H1 (cell line): ENCODE results near the gene LIPE. TPM values are rescaled to one million over a fixed set of nuclear protein-coding genes. Genes with fewer than 3 reads are reported as not detected.

Experiments used
- CTCF ChIA-PET: fragments of 300-600 bp; sonication (Branson Sonifier 250); formaldehyde crosslinking; loops from one replicate; lab custom pipeline; 2021; ENCODE audit not compliant: partially characterized antibody; lab: Charles Lee
- POLR2A ChIA-PET: fragments of 300-600 bp; sonication (Branson Sonifier 250); formaldehyde crosslinking; loops from one replicate; lab custom pipeline; 2021; ENCODE audit warnings: inconsistent platforms; ENCODE audit not compliant: partially characterized antibody; lab: Charles Lee
- DNase-seq, 2 experiments: peaks; one replicate each; pipeline versions ENCODE4 v3.0.0 to v3.0.0-alpha.2; 2010 to 2022; ENCODE audit warnings: low spot score in 2 of 2, low read depth in 1 of 2, mixed read lengths in 1 of 2
- FAIRE-seq: peaks from 2 replicates; lab custom pipeline; 2011; peaks lifted over from hg19 to GRCh38; lab: Jason Lieb, UNC
- H2AFZ ChIP-seq: 2 replicates; pipeline ENCODE4 v1.8.1; 2012; ENCODE audit warnings: low read length, inconsistent platforms
- H2AK5ac ChIP-seq: 2 replicates; pipeline ENCODE4 v1.6.1; 2013; ENCODE audit warnings: low read depth, low read length
- H2BK120ac ChIP-seq: replicated peaks from 2 replicates; pipeline ENCODE3; 2013; ENCODE audit warnings: low read depth, low read length, inconsistent platforms
- H2BK12ac ChIP-seq: 2 replicates; pipeline ENCODE4 v1.6.1; 2013; ENCODE audit warnings: low read depth, low read length
- H2BK15ac ChIP-seq: 2 replicates; pipeline ENCODE4 v1.6.1; 2013; ENCODE audit warnings: low read length
- H2BK20ac ChIP-seq: 2 replicates; pipeline ENCODE4 v1.6.1; 2013; ENCODE audit warnings: low read length
- H2BK5ac ChIP-seq: 2 replicates; pipeline ENCODE4 v1.6.1; 2013; ENCODE audit warnings: low read depth, low read length
- H3K14ac ChIP-seq: 2 replicates; pipeline ENCODE4 v1.6.1; 2013; ENCODE audit warnings: inconsistent platforms; ENCODE audit not compliant: insufficient read length
- H3K18ac ChIP-seq: 2 replicates; pipeline ENCODE4 v1.6.1; 2013; ENCODE audit warnings: low read length; ENCODE audit errors: extremely low read depth
- H3K23ac ChIP-seq: 2 replicates; pipeline ENCODE4 v1.6.1; 2013; ENCODE audit warnings: inconsistent platforms; ENCODE audit not compliant: insufficient read length
- H3K23me2 ChIP-seq: 2 replicates; pipeline ENCODE4 v1.6.1; 2013; ENCODE audit warnings: low read depth, low read length
- H3K27ac ChIP-seq: 2 replicates; pipeline ENCODE4 v1.6.1; 2011; ENCODE audit warnings: low read depth, low read length, inconsistent platforms
- H3K27me3 ChIP-seq, 4 experiments: replicated peaks in 1 of 4; 1 replicate in 1 of 4; 2 replicates in 3 of 4; pipeline versions ENCODE4 v1.6.1 to v1.8.1; 2011 to 2013; ENCODE audit warnings: low read length in 3 of 4, mild to moderate bottlenecking in 3 of 4, inconsistent platforms in 2 of 4, mixed read lengths in 2 of 4, moderate library complexity in 1 of 4; ENCODE audit not compliant: control insufficient read depth in 3 of 4, insufficient read depth in 3 of 4; ENCODE audit errors: extremely low read depth in 1 of 4
- H3K36me3 ChIP-seq, 4 experiments: 2 replicates each; pipeline versions ENCODE4 v1.6.1 to v1.8.1; 2011 to 2013; ENCODE audit warnings: mild to moderate bottlenecking in 4 of 4, low read length in 3 of 4, moderate library complexity in 2 of 4, control low read depth in 1 of 4, inconsistent platforms in 1 of 4; ENCODE audit not compliant: insufficient read depth in 4 of 4, control insufficient read depth in 2 of 4
- H3K4ac ChIP-seq: replicated peaks from 2 replicates; pipeline ENCODE3; 2013; ENCODE audit warnings: low read length, low read depth, mixed read lengths, inconsistent platforms; ENCODE audit not compliant: insufficient read length
- H3K4me1 ChIP-seq, 4 experiments: replicated peaks in 1 of 4; 1 replicate in 1 of 4; 2 replicates in 3 of 4; pipeline versions ENCODE4 v1.6.1 to v1.8.1; 2011 to 2013; ENCODE audit warnings: low read length in 3 of 4, inconsistent platforms in 2 of 4, mixed read lengths in 1 of 4; ENCODE audit not compliant: insufficient read depth in 4 of 4, control insufficient read depth in 3 of 4
- H3K4me2 ChIP-seq, 2 experiments: 2 replicates each; pipeline versions ENCODE4 v1.6.1 to v1.8.1; 2011 to 2013; ENCODE audit warnings: low read depth in 2 of 2, low read length in 2 of 2, control low read depth in 1 of 2, inconsistent platforms in 1 of 2, mild to moderate bottlenecking in 1 of 2; ENCODE audit not compliant: insufficient read depth in 1 of 2
- H3K4me3 ChIP-seq, 4 experiments: fragments of 200-600, 300-600 bp in 1 of 4; sonication (generic), shearing (Covaris generic), sonication (Bioruptor Twin) in 1 of 4; 2 replicates each; pipeline versions ENCODE4 v1.5.1 to v1.8.1; 2011 to 2016; ENCODE audit warnings: low read length in 4 of 4, low read depth in 3 of 4, control low read depth in 2 of 4, inconsistent platforms in 2 of 4, mild to moderate bottlenecking in 2 of 4, mixed read lengths in 1 of 4, moderate library complexity in 1 of 4; ENCODE audit not compliant: insufficient read depth in 2 of 4; ENCODE audit errors: extremely low read depth in 1 of 4
- H3K56ac ChIP-seq: replicated peaks from 2 replicates; pipeline ENCODE3; 2013; ENCODE audit warnings: low read depth, mild to moderate bottlenecking, mixed read lengths, low read length, inconsistent platforms; ENCODE audit not compliant: insufficient read length
- H3K79me1 ChIP-seq: 2 replicates; pipeline ENCODE4 v1.6.1; 2013; ENCODE audit warnings: low read depth, low read length, control low read depth
- H3K79me2 ChIP-seq, 2 experiments: 2 replicates each; pipeline versions ENCODE4 v1.6.1 to v1.8.1; 2012 to 2013; ENCODE audit warnings: low read length in 2 of 2, mild to moderate bottlenecking in 2 of 2, inconsistent platforms in 1 of 2; ENCODE audit not compliant: insufficient read depth in 2 of 2, control insufficient read depth in 1 of 2
- H3K9ac ChIP-seq, 4 experiments: replicated peaks in 1 of 4; 1 replicate in 1 of 4; 2 replicates in 3 of 4; pipeline versions ENCODE4 v1.6.1 to v1.8.1; 2011 to 2013; ENCODE audit warnings: low read depth in 3 of 4, low read length in 3 of 4, control low read depth in 2 of 4, mild to moderate bottlenecking in 2 of 4, moderate library complexity in 2 of 4, inconsistent platforms in 1 of 4; ENCODE audit errors: extremely low read depth in 1 of 4
- H3K9me3 ChIP-seq, 2 experiments: 2 replicates each; pipeline versions ENCODE4 v1.6.1 to v1.8.1; 2012 to 2013; ENCODE audit warnings: mild to moderate bottlenecking in 2 of 2, moderate library complexity in 2 of 2, control low read depth in 1 of 2, inconsistent platforms in 1 of 2, low read depth in 1 of 2, low read length in 1 of 2, mixed read lengths in 1 of 2; ENCODE audit not compliant: insufficient read depth in 2 of 2
- H4K20me1 ChIP-seq, 2 experiments: replicated peaks in 1 of 2; 2 replicates each; pipeline versions ENCODE3 to v1.8.1; 2011 to 2013; ENCODE audit warnings: inconsistent platforms in 2 of 2, low read length in 2 of 2, mild to moderate bottlenecking in 1 of 2; ENCODE audit not compliant: insufficient read depth in 2 of 2, control insufficient read depth in 1 of 2
- H4K5ac ChIP-seq: 2 replicates; pipeline ENCODE4 v1.6.1; 2013; ENCODE audit warnings: low read length, low read depth, mixed read lengths, inconsistent platforms; ENCODE audit not compliant: insufficient read length
- H4K8ac ChIP-seq: 2 replicates; pipeline ENCODE4 v1.8.0; 2013; ENCODE audit warnings: mild to moderate bottlenecking, moderate library complexity, low read length, inconsistent platforms; ENCODE audit not compliant: insufficient read depth; ENCODE audit errors: extremely low read depth
- H4K91ac ChIP-seq: replicated peaks from 2 replicates; pipeline ENCODE3; 2013; ENCODE audit warnings: low read length, mixed read lengths, inconsistent platforms; ENCODE audit not compliant: insufficient read length
- CBX8 ChIP-seq: fragments of 300-800, 300-1000 bp; sonication (generic); IDR thresholded peaks from 2 replicates; pipeline ENCODE4 v1.7.1; 2016; ENCODE audit warnings: low read depth, low read length, borderline replicate concordance
- SIX5 ChIP-seq: IDR thresholded peaks from 2 replicates; pipeline ENCODE4 v1.6.1; 2011; ENCODE audit warnings: mild to moderate bottlenecking, low read depth, low read length
- SP4 ChIP-seq: IDR thresholded peaks from 2 replicates; pipeline ENCODE4 v1.6.1; 2012; ENCODE audit warnings: low read length, inconsistent platforms
- SRF ChIP-seq: IDR thresholded peaks from 2 replicates; pipeline ENCODE4 v1.6.1; 2011; ENCODE audit warnings: mild to moderate bottlenecking, low read depth, low read length, moderate library complexity
- WGBS, 2 experiments: shearing (Covaris generic) in 1 of 2; methylation state at CpG; one replicate each; pipeline versions ENCODE4 v1.1.6 to v1.1.7; 2013 to 2015; ENCODE audit warnings: low lambda C conversion rate in 2 of 2, mixed read lengths in 2 of 2, inconsistent platforms in 1 of 2, low coverage in 1 of 2, missing lambda C conversion rate in 1 of 2; ENCODE audit not compliant: insufficient replicate concordance in 2 of 2, insufficient coverage in 1 of 2, insufficient read length in 1 of 2; ENCODE audit errors: extremely low coverage in 1 of 2, missing lambda C conversion rate in 1 of 2; 5-methylcytosine and 5-hydroxymethylcytosine counted together
- polyA plus RNA-seq, 7 experiments: library from polyadenylated mRNA; depleted of rRNA in 3 of 7; stranded (reverse) in 5 of 7; unstranded in 2 of 7; fragments of >200 nt in 5 of 7; fragments of 200-250 nt in 2 of 7; gene quantifications; 1 replicate in 5 of 7; 2 replicates in 1 of 7; 4 replicates in 1 of 7; pipeline versions ENCODE4 v1.2.1 to v1.2.3, GENCODE V29; 2011 to 2013; ENCODE audit warnings: missing spikeins in 2 of 7, mixed read lengths in 2 of 7
- total RNA-seq: library from RNA; stranded (reverse); fragmentation: NEBNext Ultra II Directional; extraction: Animal tissue kit (Norgen Biotek cat#: 25700); gene quantifications from 2 replicates; pipeline ENCODE4 v1.2.1, GENCODE V29; 2021

LIPE gene
- total and polyA plus RNA-seq, 2 of the 8 experiments (the other 6 are each of a cell fraction or from before 2014, with no cell fraction given): 8.7 to 15.9 TPM

- no peak overlapping the region for H3K14ac ChIP-seq
- H4K91ac ChIP-seq: no peak overlapping the region
- no peak overlapping the region for H2BK15ac ChIP-seq
- no peak overlapping the region for H3K18ac ChIP-seq
- no peaks in the 10 kb centered on the region for H3K9me3 ChIP-seq
- ChIA-PET CTCF (interaction anchor here (0.8 to 6.6 kb wide), 8 partner anchors 9 to 185 kb away, joined by 3 to 38 read pairs (median 4); no protein-coding TSS in a partner anchor), POLR2A (interaction anchor here (0.6 to 1.8 kb wide), 7 partner anchors 9 to 339 kb away, joined by 3 to 7 read pairs (median 3); no protein-coding TSS in a partner anchor)
- H2BK20ac ChIP-seq: no peak overlapping the region
- H3K4me1 ChIP-seq: peaks cover 0 to 9% (median 1%) of the 10 kb centered on the region in 4 experiments; a peak in 2 of 7 replicates
- H2BK12ac ChIP-seq: no peak overlapping the region
- DNase-seq (no peak), FAIRE-seq (no peak)
- H3K23me2 ChIP-seq: 0 out of 2 replicates have a peak, but pooled peaks cover 2% of the 10 kb centered on the region
- no peak overlapping the region for H4K8ac ChIP-seq
- peaks cover 13 to 34% of the 10 kb centered on the region in 2 experiments for H4K20me1 ChIP-seq
- no peak overlapping the region for H3K23ac ChIP-seq
- 91% methylated on average over 8 of the region's 8 CpGs; no CpG with 5 or more reads in 1 of the 2 experiments for WGBS, 2 experiments
- no peak overlapping the region for H2AFZ ChIP-seq
- no peak overlapping the region for H3K4me2 ChIP-seq
- no peak overlapping the region for H4K5ac ChIP-seq
- H3K27me3 ChIP-seq: peaks cover 0 to 26% (median 15%) of the 10 kb centered on the region in 4 experiments; a peak in 5 of 7 replicates
- no peak overlapping the region; a peak in 1 of 7 replicates for H3K9ac ChIP-seq
- H3K4me3 ChIP-seq: no peak overlapping the region
- H2AK5ac ChIP-seq: no peak overlapping the region
- no peak overlapping the region for H2BK120ac ChIP-seq
- no peak overlapping the region for H3K56ac ChIP-seq
- H2BK5ac ChIP-seq: no peak overlapping the region
- H3K79me1 ChIP-seq: no peaks in the 10 kb centered on the region
- TF ChIP-seq SRF: no peak
- no peak for TF ChIP-seq SP4
- TF ChIP-seq SIX5: no peak
- TF ChIP-seq CBX8: no peak
- no peaks in the 10 kb centered on the region; a peak in 3 of 8 replicates for H3K36me3 ChIP-seq
- H3K79me2 ChIP-seq: no peaks in the 10 kb centered on the region
- no peak overlapping the region for H3K27ac ChIP-seq
- no peak overlapping the region for H3K4ac ChIP-seq
These were observed 15.5 kb downstream of the LIPE start for GRCh38 chr19:42411581-42412178.
